HL-60 (cell line): ENCODE measurements around the gene SH3BP2.

Experiments used
- DNase-seq, 2 experiments: peaks; one replicate each; pipeline ENCODE4 v3.0.0-alpha.2; 2010 to 2020; ENCODE audit warnings: low read depth in 1 of 2, low spot score in 1 of 2
- H3K27ac ChIP-seq: fragments of 250-450 bp; sonication (Bioruptor Pico); replicated peaks from 2 replicates; pipeline ENCODE4 v1.5.1; 2020; ENCODE audit warnings: mild to moderate bottlenecking, moderate library complexity
- H3K27me3 ChIP-seq: fragments of 250-450 bp; sonication (Bioruptor Pico); 2 replicates; pipeline ENCODE4 v1.5.1; 2021; ENCODE audit warnings: mild to moderate bottlenecking, moderate library complexity; ENCODE audit not compliant: insufficient read depth, poor library complexity, severe bottlenecking
- H3K4me3 ChIP-seq: replicated peaks from 2 replicates; pipeline ENCODE4 v1.5.1; 2011; ENCODE audit warnings: mild to moderate bottlenecking, control low read depth, low read length; ENCODE audit not compliant: insufficient read depth
- GABPA ChIP-seq: IDR thresholded peaks from 2 replicates; pipeline ENCODE4 v1.6.1; 2012; ENCODE audit warnings: low read depth
- POLR2AphosphoS5 ChIP-seq: IDR thresholded peaks from 2 replicates; pipeline ENCODE4 v1.6.1; 2012; ENCODE audit warnings: low read depth
- REST ChIP-seq: IDR thresholded peaks from 2 replicates; pipeline ENCODE4 v1.6.1; 2012; ENCODE audit warnings: low read depth; ENCODE audit not compliant: insufficient replicate concordance
- SPI1 ChIP-seq: IDR thresholded peaks from 2 replicates; pipeline ENCODE4 v1.6.1; 2012; ENCODE audit warnings: low read depth, mild to moderate bottlenecking, borderline replicate concordance
- TF ChIP-seq, protein P1 (sequence below): IDR thresholded peaks from one replicate; pipeline ENCODE4 v1.5.1; 2011; ENCODE audit warnings: low read length, control low read depth, inconsistent platforms; ENCODE audit not compliant: insufficient read depth

The SH3BP2 gene

GRCh38 chr4:2839060-2839459, 46.2 kb downstream of the SH3BP2 start:
- H3K27me3 ChIP-seq = no peaks in the 10 kb centered on the region
- DNase-seq = no peak
- TF ChIP-seq POLR2AphosphoS5 (no peak), GABPA (no peak), REST (no peak), SPI1 (no peak)
- TF ChIP-seq, protein P1, sequence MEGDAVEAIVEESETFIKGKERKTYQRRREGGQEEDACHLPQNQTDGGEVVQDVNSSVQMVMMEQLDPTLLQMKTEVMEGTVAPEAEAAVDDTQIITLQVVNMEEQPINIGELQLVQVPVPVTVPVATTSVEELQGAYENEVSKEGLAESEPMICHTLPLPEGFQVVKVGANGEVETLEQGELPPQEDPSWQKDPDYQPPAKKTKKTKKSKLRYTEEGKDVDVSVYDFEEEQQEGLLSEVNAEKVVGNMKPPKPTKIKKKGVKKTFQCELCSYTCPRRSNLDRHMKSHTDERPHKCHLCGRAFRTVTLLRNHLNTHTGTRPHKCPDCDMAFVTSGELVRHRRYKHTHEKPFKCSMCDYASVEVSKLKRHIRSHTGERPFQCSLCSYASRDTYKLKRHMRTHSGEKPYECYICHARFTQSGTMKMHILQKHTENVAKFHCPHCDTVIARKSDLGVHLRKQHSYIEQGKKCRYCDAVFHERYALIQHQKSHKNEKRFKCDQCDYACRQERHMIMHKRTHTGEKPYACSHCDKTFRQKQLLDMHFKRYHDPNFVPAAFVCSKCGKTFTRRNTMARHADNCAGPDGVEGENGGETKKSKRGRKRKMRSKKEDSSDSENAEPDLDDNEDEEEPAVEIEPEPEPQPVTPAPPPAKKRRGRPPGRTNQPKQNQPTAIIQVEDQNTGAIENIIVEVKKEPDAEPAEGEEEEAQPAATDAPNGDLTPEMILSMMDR = no peak
- no peak overlapping the region for H3K27ac ChIP-seq
- no peak overlapping the region for H3K4me3 ChIP-seq

- H3K4me3 ChIP-seq = peak overlapping the region; percentile 87
- H3K27me3 ChIP-seq = no peaks in the 10 kb centered on the region
- peak overlapping the region; percentile 91 for H3K27ac ChIP-seq
- no peak for DNase-seq
- TF ChIP-seq SPI1 = no peak
These were observed 49.9 kb downstream of the SH3BP2 start for GRCh38 chr4:2842687-2843262.

DNA sequence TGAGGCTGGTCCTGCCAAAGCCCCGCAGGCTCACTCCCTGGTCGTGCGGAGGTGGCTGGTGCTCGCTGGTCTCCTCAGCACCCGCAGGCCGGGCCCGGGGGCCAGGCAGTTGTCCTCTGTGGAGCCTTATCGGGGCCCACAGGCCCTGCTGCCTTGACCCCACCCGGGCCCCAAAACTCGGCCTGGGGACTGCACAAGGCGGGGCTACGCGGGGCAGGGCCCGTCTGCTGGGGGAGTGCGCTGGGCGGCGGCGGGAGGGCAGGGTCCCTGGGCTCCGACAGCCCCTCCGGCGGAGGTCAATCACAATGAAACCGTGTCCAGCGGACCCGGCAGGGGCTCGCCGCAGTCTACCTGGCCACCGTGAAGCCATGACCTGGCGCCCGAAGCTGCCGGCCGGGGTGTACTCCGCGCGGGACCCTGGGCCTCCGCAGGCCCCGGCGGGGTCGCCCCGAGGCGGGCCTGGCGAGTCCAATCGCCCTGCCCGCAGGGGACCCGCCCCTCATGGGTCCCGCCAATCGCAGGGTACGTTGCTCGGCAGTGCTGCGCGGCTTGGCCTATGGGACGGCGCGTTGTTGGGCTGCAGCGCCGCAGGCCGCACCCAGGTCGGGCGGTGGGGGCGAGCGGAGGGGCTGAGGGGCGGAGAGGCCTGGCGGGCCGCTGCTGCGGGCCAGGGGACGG, 50.5 kb downstream of the SH3BP2 start, which contains the start of gene ADD1:
Gene ADD1 (plus strand): TSS at position 582 of the 678 bp plus-strand sequence. CDS start 32,072 bp downstream, outside the sequence.
- Histone ChIP-seq H3K27ac (peak within 1 kb of the TSS; percentile 91), H3K27me3 (no peaks in the 10 kb centered on the region), H3K4me3 (peak within 1 kb of the TSS; percentile 87)
- peak; percentile 88 to 91 for DNase-seq
- TF ChIP-seq SPI1 = no peak
- peak; percentile 25; the same call in 1 of the 2 replicates for TF ChIP-seq POLR2AphosphoS5

DNA sequence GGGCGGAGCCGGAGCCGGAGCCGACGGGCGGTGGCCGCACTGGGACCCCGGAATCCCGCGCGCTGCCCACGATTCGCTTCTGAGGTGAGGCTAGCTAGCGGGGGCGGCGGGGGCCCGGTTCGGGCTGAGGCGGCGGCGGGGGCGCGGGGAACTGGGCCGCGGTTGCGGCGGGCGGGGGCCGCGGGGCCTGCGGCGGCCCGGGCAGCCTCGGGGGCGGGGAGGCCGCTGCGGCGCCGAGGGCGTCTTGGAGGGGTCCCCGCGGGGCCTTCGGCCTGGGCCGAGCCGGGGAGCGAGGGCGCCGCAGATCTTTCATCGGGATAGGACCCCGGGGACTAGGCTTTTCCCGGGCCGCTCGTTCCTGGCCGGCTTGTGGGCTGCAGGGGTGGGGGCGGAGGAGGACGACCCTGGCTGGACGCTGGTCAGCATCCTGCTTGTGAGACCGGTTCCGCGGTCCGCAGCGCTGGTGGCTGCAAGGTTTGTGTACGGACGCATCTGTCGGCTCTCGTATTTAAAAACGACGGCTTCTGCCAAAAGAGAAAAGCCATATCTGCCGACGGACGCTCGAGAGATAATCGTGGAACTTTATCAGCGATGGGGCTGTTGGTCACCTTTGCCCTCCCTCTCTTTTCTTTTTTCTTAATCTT, 51.2 kb downstream of the SH3BP2 start:
- H3K27ac ChIP-seq = peak overlapping the region; percentile 68
- TF ChIP-seq REST (no peak), SPI1 (no peak), POLR2AphosphoS5 (no peak), GABPA (no peak)
- TF ChIP-seq, protein P1 = no peak
- H3K27me3 ChIP-seq = no peaks in the 10 kb centered on the region
- peak overlapping the region; percentile 87 for H3K4me3 ChIP-seq
- DNase-seq = no peak
